Right lobe of liver (tissue), 4 donors: ENCODE results near the gene UXS1.

ENCODE experiments used
- POLR2A ChIP-seq: fragments of 450-650 bp; IDR thresholded peaks from one replicate; pipeline ENCODE4 v1.6.1; 2017; ENCODE audit warnings: antibody characterized with exemption, mild to moderate bottlenecking
- TF ChIP-seq, protein P1 (sequence below), 4 donors: fragments of 200-600 bp in 3 of 4; fragments of 450-650 bp in 1 of 4; IDR thresholded peaks; one replicate each; pipeline versions ENCODE4 v1.5.1 to v1.8.0; 2016 to 2022; ENCODE audit warnings: antibody characterized with exemption in 4 of 4, mild to moderate bottlenecking in 2 of 4
- donor health status: DM: no; HTN: no; CAD: no.
- donor health status: DM: no; HTN: no; CAD: no.
- donor health status: DM: no; HTN: yes; CAD: no.

DNA sequence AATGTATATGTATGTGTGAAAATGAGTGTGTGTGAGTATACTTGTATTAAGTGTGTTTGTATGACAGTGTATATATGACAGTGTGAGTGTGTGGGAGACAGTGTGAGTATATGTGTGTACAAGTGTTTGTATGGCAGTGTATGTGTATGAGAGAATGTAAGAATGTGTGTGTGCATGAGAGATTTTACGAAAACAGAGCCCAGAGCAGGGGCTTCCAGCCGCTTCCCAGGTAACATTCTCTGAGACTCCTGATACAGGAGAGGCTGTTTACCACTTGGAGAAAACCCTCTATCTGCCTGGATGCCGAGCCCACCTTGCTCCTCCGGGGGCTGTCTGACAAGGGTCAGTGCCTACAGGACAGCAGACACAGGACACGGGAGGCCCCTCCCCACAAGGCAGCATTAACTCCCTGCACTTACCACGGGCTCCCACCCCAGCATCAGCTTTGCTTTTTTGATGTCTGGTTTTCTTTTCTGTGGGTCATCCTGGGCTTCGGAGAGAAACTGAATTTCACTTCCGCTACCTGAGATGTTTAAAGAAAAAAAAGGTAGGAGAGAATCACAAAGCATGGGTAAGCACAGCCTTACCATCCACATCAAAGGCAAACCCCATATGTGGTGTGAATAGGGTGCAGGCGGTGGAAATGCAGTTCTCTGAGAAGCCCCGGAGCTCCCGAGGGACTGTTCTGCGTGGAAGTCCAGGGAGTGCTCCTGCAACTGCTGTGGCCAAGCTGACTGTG is 97.6 kb downstream of the UXS1 start:
- TF ChIP-seq POLR2A: no peak
- TF ChIP-seq, protein P1, sequence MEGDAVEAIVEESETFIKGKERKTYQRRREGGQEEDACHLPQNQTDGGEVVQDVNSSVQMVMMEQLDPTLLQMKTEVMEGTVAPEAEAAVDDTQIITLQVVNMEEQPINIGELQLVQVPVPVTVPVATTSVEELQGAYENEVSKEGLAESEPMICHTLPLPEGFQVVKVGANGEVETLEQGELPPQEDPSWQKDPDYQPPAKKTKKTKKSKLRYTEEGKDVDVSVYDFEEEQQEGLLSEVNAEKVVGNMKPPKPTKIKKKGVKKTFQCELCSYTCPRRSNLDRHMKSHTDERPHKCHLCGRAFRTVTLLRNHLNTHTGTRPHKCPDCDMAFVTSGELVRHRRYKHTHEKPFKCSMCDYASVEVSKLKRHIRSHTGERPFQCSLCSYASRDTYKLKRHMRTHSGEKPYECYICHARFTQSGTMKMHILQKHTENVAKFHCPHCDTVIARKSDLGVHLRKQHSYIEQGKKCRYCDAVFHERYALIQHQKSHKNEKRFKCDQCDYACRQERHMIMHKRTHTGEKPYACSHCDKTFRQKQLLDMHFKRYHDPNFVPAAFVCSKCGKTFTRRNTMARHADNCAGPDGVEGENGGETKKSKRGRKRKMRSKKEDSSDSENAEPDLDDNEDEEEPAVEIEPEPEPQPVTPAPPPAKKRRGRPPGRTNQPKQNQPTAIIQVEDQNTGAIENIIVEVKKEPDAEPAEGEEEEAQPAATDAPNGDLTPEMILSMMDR (IDR thresholded peaks at IDR 0.05): no peak
